Liver (tissue), 9 donors: ENCODE results near the gene DNAH3. TPM values are rescaled to one million over a fixed set of nuclear protein-coding genes. Genes with fewer than 3 reads are reported as not detected.

ENCODE experiments used
- DNase-seq: peaks from one replicate; pipeline ENCODE4 v3.0.0-alpha.2; 2017; ENCODE audit warnings: low spot score
- H3K27ac ChIP-seq, 2 donors: one replicate each; pipeline ENCODE4 v1.7.0; 2013; ENCODE audit warnings: inconsistent platforms in 2 of 2, low read length in 2 of 2, control low read depth in 1 of 2, low read depth in 1 of 2, mild to moderate bottlenecking in 1 of 2
- H3K27me3 ChIP-seq, 4 donors: one replicate each; pipeline versions ENCODE4 v1.6.1 to v1.7.0; 2013; ENCODE audit warnings: low read length in 3 of 4, inconsistent platforms in 1 of 4, mild to moderate bottlenecking in 1 of 4, moderate library complexity in 1 of 4; ENCODE audit not compliant: control insufficient read depth in 4 of 4, insufficient read depth in 4 of 4
- H3K36me3 ChIP-seq, 4 donors: one replicate each; pipeline versions ENCODE4 v1.6.1 to v1.7.0; 2013; ENCODE audit warnings: low read length in 3 of 4, mild to moderate bottlenecking in 3 of 4, low read depth in 1 of 4, moderate library complexity in 1 of 4; ENCODE audit not compliant: control insufficient read depth in 4 of 4, insufficient read depth in 3 of 4
- H3K4me1 ChIP-seq, 4 donors: one replicate each; pipeline versions ENCODE4 v1.6.1 to v1.7.0; 2013; ENCODE audit warnings: low read length in 3 of 4, mild to moderate bottlenecking in 3 of 4, moderate library complexity in 1 of 4; ENCODE audit not compliant: control insufficient read depth in 4 of 4, insufficient read depth in 4 of 4
- H3K4me3 ChIP-seq, 3 donors: one replicate each; pipeline versions ENCODE4 v1.6.1 to v1.7.0; 2013; ENCODE audit warnings: low read length in 3 of 3, control low read depth in 1 of 3, low read depth in 1 of 3, mild to moderate bottlenecking in 1 of 3
- H3K9ac ChIP-seq, 2 donors: one replicate each; pipeline ENCODE4 v1.7.0; 2013; ENCODE audit warnings: low read length in 2 of 2, mild to moderate bottlenecking in 2 of 2, moderate library complexity in 2 of 2, control low read depth in 1 of 2, low read depth in 1 of 2
- H3K9me3 ChIP-seq, 4 donors: one replicate each; pipeline versions ENCODE4 v1.6.1 to v1.7.0; 2013; ENCODE audit warnings: low read length in 3 of 4; ENCODE audit not compliant: control insufficient read depth in 4 of 4
- ATF3 ChIP-seq: IDR thresholded peaks from 2 replicates; pipeline ENCODE4 v1.6.1; 2016; ENCODE audit warnings: antibody characterized with exemption
- CTCF ChIP-seq: fragments of 150-350 bp; IDR thresholded peaks from 2 replicates; pipeline ENCODE4 v1.5.1; 2017; ENCODE audit warnings: improper control_type of control experiment, low read depth, low read length; ENCODE audit not compliant: missing input control
- EGR1 ChIP-seq, 2 donors: IDR thresholded peaks; 2 replicates each; pipeline ENCODE4 v1.6.1; 2016 to 2018; ENCODE audit warnings: antibody characterized with exemption in 2 of 2, low read depth in 2 of 2
- FOXA1 ChIP-seq: IDR thresholded peaks from 2 replicates; pipeline ENCODE4 v1.6.1; 2016; ENCODE audit warnings: antibody characterized with exemption
- FOXA2 ChIP-seq: IDR thresholded peaks from 2 replicates; pipeline ENCODE4 v1.6.1; 2016; ENCODE audit warnings: antibody characterized with exemption
- GABPA ChIP-seq, 2 donors: IDR thresholded peaks in 1 of 2; conservative IDR thresholded peaks in 1 of 2; 2 replicates each; pipeline ENCODE4 v1.6.1; 2016; ENCODE audit warnings: antibody characterized with exemption in 2 of 2, mild to moderate bottlenecking in 1 of 2, moderate library complexity in 1 of 2
- HNF4A ChIP-seq, 2 donors: conservative IDR thresholded peaks; 2 replicates each; pipeline ENCODE4 v1.6.1; 2016; ENCODE audit warnings: antibody characterized with exemption in 2 of 2, mild to moderate bottlenecking in 2 of 2
- HNF4G ChIP-seq: IDR thresholded peaks from 2 replicates; pipeline ENCODE4 v1.6.1; 2016; ENCODE audit warnings: antibody characterized with exemption
- JUND ChIP-seq, 2 donors: IDR thresholded peaks; 2 replicates each; pipeline ENCODE4 v1.6.1; 2016; ENCODE audit warnings: antibody characterized with exemption in 2 of 2
- MAX ChIP-seq: IDR thresholded peaks from 2 replicates; pipeline ENCODE4 v1.6.1; 2016; ENCODE audit warnings: antibody characterized with exemption
- NR2F2 ChIP-seq: IDR thresholded peaks from 2 replicates; pipeline ENCODE4 v1.6.1; 2016; ENCODE audit warnings: antibody characterized with exemption
- RAD21 ChIP-seq, 2 donors: IDR thresholded peaks; 2 replicates each; pipeline ENCODE4 v1.6.1; 2016; ENCODE audit warnings: antibody characterized with exemption in 2 of 2, mild to moderate bottlenecking in 2 of 2
- REST ChIP-seq: IDR thresholded peaks from 2 replicates; pipeline ENCODE4 v1.6.1; 2016; ENCODE audit warnings: antibody characterized with exemption, mild to moderate bottlenecking
- RXRA ChIP-seq, 2 donors: IDR thresholded peaks; 2 replicates each; pipeline ENCODE4 v1.6.1; 2017 to 2018; ENCODE audit warnings: antibody characterized with exemption in 2 of 2, mild to moderate bottlenecking in 1 of 2
- SP1 ChIP-seq: IDR thresholded peaks from 2 replicates; pipeline ENCODE4 v1.6.1; 2018; ENCODE audit warnings: antibody characterized with exemption, mild to moderate bottlenecking
- TAF1 ChIP-seq: conservative IDR thresholded peaks from 2 replicates; pipeline ENCODE4 v1.6.1; 2016; ENCODE audit warnings: antibody characterized with exemption, mild to moderate bottlenecking
- YY1 ChIP-seq: IDR thresholded peaks from 2 replicates; pipeline ENCODE4 v1.6.1; 2016; ENCODE audit warnings: antibody characterized with exemption, mild to moderate bottlenecking
- ZBTB33 ChIP-seq: IDR thresholded peaks from 2 replicates; pipeline ENCODE4 v1.6.1; 2016; ENCODE audit warnings: antibody characterized with exemption
- WGBS: extraction: QIAGEN DNeasy Blood & Tissue Kit; methylation state at CpG from one replicate; pipeline ENCODE4 v1.1.7; 2013; 5-methylcytosine and 5-hydroxymethylcytosine counted together
- polyA plus RNA-seq, 2 donors: library from polyadenylated mRNA; stranded (reverse) in 1 of 2; unstranded in 1 of 2; fragments of 200-250 nt in 1 of 2; fragments of >200 nt in 1 of 2; fragmentation: Nextera tagmentation in 1 of 2; extraction: Ambion mirVana in 1 of 2; gene quantifications; one replicate each; pipeline versions ENCODE4 v1.2.1 to v1.2.3, GENCODE V29; 2013 to 2015
- total RNA-seq, 2 donors: library from RNA; depleted of rRNA; stranded (reverse); fragments of >200 nt; gene quantifications; one replicate each; pipeline ENCODE4 v1.2.3, GENCODE V29; 2014
- donor health status: healthy.
- donor health status: healthy.
- donor health status: healthy.
- donor health status: healthy.
- donor health status: healthy.

The DNAH3 gene
- total and polyA plus RNA-seq, 4 donors, result not detected

GRCh38 chr16:21184834-21185233 lies 34.2 kb upstream of the DNAH3 start:
- H3K9ac ChIP-seq, result no peak overlapping the region
- peaks cover 0 to 2% (median 0%) of the 10 kb centered on the region in 4 donors for H3K4me1 ChIP-seq
- TF ChIP-seq MAX (no peak), REST (no peak), RXRA (IDR thresholded peaks at IDR 0.05) (no peak), CTCF (no peak), EGR1 (IDR thresholded peaks at IDR 0.05; ENCODE audit: low read depth in 2 of 2) (no peak), SP1 (no peak), FOXA2 (no peak), HNF4G (no peak), JUND (IDR thresholded peaks at IDR 0.05) (no peak), GABPA (IDR thresholded peaks at IDR 0.05 in 1 of 2, conservative IDR thresholded peaks at IDR 0.05 in 1 of 2) (no peak), ATF3 (no peak), NR2F2 (no peak), YY1 (no peak), HNF4A (conservative IDR thresholded peaks at IDR 0.05) (no peak), ZBTB33 (no peak), RAD21 (IDR thresholded peaks at IDR 0.05) (no peak), TAF1 (no peak), FOXA1 (no peak)
- H3K4me3 ChIP-seq, result no peak overlapping the region
- no peak for DNase-seq
- WGBS, result 87% methylated on average over 3 of the region's 3 CpGs
- H3K36me3 ChIP-seq, result peaks cover 0 to 3% (median under 1%) of the 10 kb centered on the region in 4 donors
- H3K27ac ChIP-seq, result no peak overlapping the region
- H3K27me3 ChIP-seq, result no peaks in the 10 kb centered on the region
- H3K9me3 ChIP-seq, result no peaks in the 10 kb centered on the region
